Endodermal cell (in vitro differentiated cells): ENCODE measurements around the gene SHCBP1. TPM values are rescaled to one million over a fixed set of nuclear protein-coding genes. Genes with fewer than 3 reads are reported as not detected.

ENCODE experiments used
- DNase-seq: peaks from one replicate; pipeline ENCODE4 v3.0.0-alpha.2; 2017
- H3K27ac ChIP-seq: 2 replicates; pipeline ENCODE4 v1.5.1; 2013; ENCODE audit warnings: mild to moderate bottlenecking, low read depth, low read length, moderate library complexity
- H3K27me3 ChIP-seq: 2 replicates; pipeline ENCODE4 v1.6.1; 2013; ENCODE audit warnings: mild to moderate bottlenecking, low read length, moderate library complexity; ENCODE audit not compliant: insufficient read depth, control insufficient read depth, poor library complexity, severe bottlenecking
- H3K36me3 ChIP-seq: 2 replicates; pipeline ENCODE4 v1.7.0; 2013; ENCODE audit warnings: mild to moderate bottlenecking, low read length, moderate library complexity; ENCODE audit not compliant: control insufficient read depth, insufficient read depth
- H3K4me1 ChIP-seq: one replicate; pipeline ENCODE4 v1.7.0; 2013; ENCODE audit warnings: low read length; ENCODE audit not compliant: control insufficient read depth, insufficient read depth
- H3K4me3 ChIP-seq: 2 replicates; pipeline ENCODE4 v1.5.1; 2013; ENCODE audit warnings: mild to moderate bottlenecking, low read length, moderate library complexity
- H3K9ac ChIP-seq: 2 replicates; pipeline ENCODE4 v1.6.1; 2013; ENCODE audit warnings: mild to moderate bottlenecking, low read length, moderate library complexity; ENCODE audit not compliant: poor library complexity, severe bottlenecking; ENCODE audit errors: extremely low read depth
- H3K9me3 ChIP-seq: 2 replicates; pipeline ENCODE4 v1.6.1; 2013; ENCODE audit warnings: mild to moderate bottlenecking, low read length, moderate library complexity; ENCODE audit not compliant: control insufficient read depth
- H3K27ac Mint-ChIP-seq: 2 replicates; pipeline ENCODE4 v1.8.0; 2020; ENCODE audit warnings: mixed read lengths
- H3K27me3 Mint-ChIP-seq: 2 replicates; pipeline ENCODE4 v1.8.0; 2021; ENCODE audit warnings: mild to moderate bottlenecking, mixed read lengths; ENCODE audit not compliant: insufficient read depth
- H3K36me3 Mint-ChIP-seq: 2 replicates; pipeline ENCODE4 v1.8.0; 2020; ENCODE audit warnings: low read depth, mixed read lengths
- H3K4me1 Mint-ChIP-seq: 2 replicates; pipeline ENCODE4 v1.8.0; 2020; ENCODE audit warnings: mixed read lengths
- H3K4me3 Mint-ChIP-seq: 2 replicates; pipeline ENCODE4 v1.8.0; 2020; ENCODE audit warnings: mild to moderate bottlenecking, moderate library complexity, mixed read lengths
- H3K9me3 Mint-ChIP-seq: 2 replicates; pipeline ENCODE4 v1.8.0; 2020; ENCODE audit warnings: mild to moderate bottlenecking, mixed read lengths
- CTCF ChIP-seq: fragments of 200-600 bp; sonication (generic); conservative IDR thresholded peaks from 2 replicates; pipeline ENCODE4 v1.5.0; 2021; ENCODE audit warnings: antibody characterized with exemption, mild to moderate bottlenecking
- WGBS, 2 experiments: methylation state at CpG; one replicate each; pipeline versions ENCODE4 v1.1.5 to v1.1.7; 2013; ENCODE audit warnings: missing lambda C conversion rate in 2 of 2, mixed read lengths in 1 of 2; ENCODE audit not compliant: insufficient coverage in 1 of 2, insufficient read length in 1 of 2; 5-methylcytosine and 5-hydroxymethylcytosine counted together
- total RNA-seq, 2 donors: library from RNA; stranded (reverse); fragmentation: NEBNext Ultra II Directional in 1 of 2; extraction: Animal tissue kit (Norgen Biotek cat#: 25700) in 1 of 2; gene quantifications; 2 replicates in 1 of 2; 3 replicates in 1 of 2; pipeline ENCODE4 v1.2.1, GENCODE V29; 2021

Gene SHCBP1
- total RNA-seq, 2 donors from 2014 or later = 15.1 to 17.2 TPM

GRCh38 chr16:46658925-46659324 lies 37.7 kb upstream of the SHCBP1 start:
- H3K27ac ChIP-seq = no peak overlapping the region
- 86% methylated on average over 1 of the region's 1 CpG; no CpG with 5 or more reads in 1 of the 2 experiments for WGBS, 2 experiments
- Mint-ChIP-seq H3K9me3 (peaks cover 4% of the 10 kb centered on the region), H3K27ac (no peak overlapping the region), H3K27me3 (no peaks in the 10 kb centered on the region), H3K4me3 (no peak overlapping the region), H3K4me1 (peaks cover 16% of the 10 kb centered on the region), H3K36me3 (peaks cover 62% of the 10 kb centered on the region)
- no peak overlapping the region for H3K4me3 ChIP-seq
- H3K27me3 ChIP-seq = no peaks in the 10 kb centered on the region
- H3K9me3 ChIP-seq = peaks cover 5% of the 10 kb centered on the region
- peaks cover 73% of the 10 kb centered on the region for H3K36me3 ChIP-seq
- H3K9ac ChIP-seq = no peak overlapping the region
- no peak for TF ChIP-seq CTCF
- H3K4me1 ChIP-seq = peaks cover 3% of the 10 kb centered on the region
- no peak for DNase-seq

- Mint-ChIP-seq H3K27ac (no peak overlapping the region), H3K4me1 (peaks cover 21% of the 10 kb centered on the region), H3K9me3 (peaks cover 7% of the 10 kb centered on the region), H3K4me3 (no peak overlapping the region), H3K36me3 (peaks cover 7% of the 10 kb centered on the region), H3K27me3 (peaks cover under 1% of the 10 kb centered on the region)
- no peak overlapping the region for H3K4me3 ChIP-seq
- no peaks in the 10 kb centered on the region for H3K27me3 ChIP-seq
- peaks cover 10% of the 10 kb centered on the region for H3K36me3 ChIP-seq
- no peak for TF ChIP-seq CTCF
- H3K27ac ChIP-seq = no peak overlapping the region
- 89 to 93% methylated on average over 3 of the region's 3 CpGs for WGBS, 2 experiments
- no peaks in the 10 kb centered on the region for H3K4me1 ChIP-seq
- no peak for DNase-seq
- peaks cover 5% of the 10 kb centered on the region for H3K9me3 ChIP-seq
- H3K9ac ChIP-seq = no peak overlapping the region
Measured at GRCh38 chr16:46651305-46651704, 30.1 kb upstream of the SHCBP1 start.

- Histone ChIP-seq H3K9me3 (peaks cover 5% of the 10 kb centered on the region), H3K9ac (no peak overlapping the region), H3K4me3 (no peak overlapping the region), H3K36me3 (peaks cover 4% of the 10 kb centered on the region), H3K4me1 (no peaks in the 10 kb centered on the region), H3K27me3 (no peaks in the 10 kb centered on the region), H3K27ac (no peak overlapping the region)
- 94 to 100% methylated on average over 1 to 5 of the region's 5 CpGs for WGBS, 2 experiments
- Mint-ChIP-seq H3K27me3 (peaks cover 3% of the 10 kb centered on the region), H3K4me3 (no peak overlapping the region), H3K27ac (no peak overlapping the region), H3K36me3 (peaks cover 4% of the 10 kb centered on the region), H3K9me3 (peaks cover 13% of the 10 kb centered on the region), H3K4me1 (peaks cover 21% of the 10 kb centered on the region)
- no peak for DNase-seq
- TF ChIP-seq CTCF = no peak
Measured at GRCh38 chr16:46650254-46650623, 29.1 kb upstream of the SHCBP1 start.
